H9 (cell line): ENCODE data around the gene SDHB. TPM values are rescaled to one million over a fixed set of nuclear protein-coding genes. Genes with fewer than 3 reads are reported as not detected.

Experiments
- DNase-seq: peaks from one replicate; pipeline ENCODE4 v3.0.0-alpha.2; 2017
- H2AFZ ChIP-seq: one replicate; pipeline ENCODE4 v1.6.1; 2013; ENCODE audit warnings: mild to moderate bottlenecking, low read length, control low read depth, moderate library complexity
- H2AK5ac ChIP-seq: 2 replicates; pipeline ENCODE4 v1.6.1; 2013; ENCODE audit warnings: low read length, control low read depth, mixed read lengths; ENCODE audit not compliant: insufficient read length
- H2BK120ac ChIP-seq: one replicate; pipeline ENCODE4 v1.6.1; 2013; ENCODE audit warnings: low read depth, mild to moderate bottlenecking, low read length, control low read depth, inconsistent platforms; ENCODE audit not compliant: poor library complexity, severe bottlenecking
- H2BK12ac ChIP-seq: 2 replicates; pipeline ENCODE4 v1.6.1; 2013; ENCODE audit warnings: low read length, control low read depth, mixed read lengths, low read depth; ENCODE audit not compliant: insufficient read length
- H2BK15ac ChIP-seq: 2 replicates; pipeline ENCODE4 v1.6.1; 2013; ENCODE audit warnings: low read depth, low read length, control low read depth
- H2BK20ac ChIP-seq: one replicate; pipeline ENCODE4 v1.6.1; 2013; ENCODE audit warnings: low read depth, mild to moderate bottlenecking, low read length, control low read depth, inconsistent platforms; ENCODE audit not compliant: poor library complexity, severe bottlenecking
- H2BK5ac ChIP-seq: 2 replicates; pipeline ENCODE4 v1.6.1; 2013; ENCODE audit warnings: low read length, control low read depth, mixed read lengths; ENCODE audit not compliant: insufficient read length
- H3K14ac ChIP-seq: 2 replicates; pipeline ENCODE4 v1.6.1; 2013; ENCODE audit warnings: low read length, control low read depth; ENCODE audit not compliant: insufficient read depth
- H3K18ac ChIP-seq: 2 replicates; pipeline ENCODE4 v1.6.1; 2013; ENCODE audit warnings: low read depth, mild to moderate bottlenecking, mixed read lengths, low read length, control low read depth; ENCODE audit not compliant: insufficient read length
- H3K23ac ChIP-seq: 2 replicates; pipeline ENCODE4 v1.6.1; 2013; ENCODE audit warnings: low read length, control low read depth, mixed read lengths, low read depth; ENCODE audit not compliant: insufficient read length
- H3K23me2 ChIP-seq: 2 replicates; pipeline ENCODE4 v1.6.1; 2013; ENCODE audit warnings: low read depth, mild to moderate bottlenecking, mixed read lengths, low read length, control low read depth; ENCODE audit not compliant: insufficient read length, poor library complexity, severe bottlenecking
- H3K27ac ChIP-seq: 2 replicates; pipeline ENCODE4 v1.5.1; 2013; ENCODE audit warnings: low read length, control low read depth, mixed read lengths, low read depth; ENCODE audit not compliant: insufficient read length
- H3K27me3 ChIP-seq: 2 replicates; pipeline ENCODE4 v1.6.1; 2013; ENCODE audit warnings: low read length, control low read depth, inconsistent platforms; ENCODE audit not compliant: insufficient read depth
- H3K4ac ChIP-seq: 2 replicates; pipeline ENCODE4 v1.6.1; 2013; ENCODE audit warnings: low read depth, mild to moderate bottlenecking, control low read depth, inconsistent platforms, low read length, moderate library complexity
- H3K4me1 ChIP-seq: 2 replicates; pipeline ENCODE4 v1.6.1; 2013; ENCODE audit warnings: low read length, control low read depth, inconsistent platforms; ENCODE audit not compliant: insufficient read depth
- H3K4me2 ChIP-seq: 2 replicates; pipeline ENCODE4 v1.6.1; 2013; ENCODE audit warnings: low read length, control low read depth, mixed read lengths; ENCODE audit not compliant: insufficient read length, insufficient read depth
- H3K56ac ChIP-seq: 2 replicates; pipeline ENCODE4 v1.6.1; 2013; ENCODE audit warnings: low read depth, mild to moderate bottlenecking, mixed read lengths, low read length, control low read depth; ENCODE audit not compliant: insufficient read length
- H3K79me1 ChIP-seq: 2 replicates; pipeline ENCODE4 v1.6.1; 2013; ENCODE audit warnings: low read depth, mild to moderate bottlenecking, moderate library complexity, low read length, control low read depth, inconsistent platforms; ENCODE audit not compliant: insufficient read depth, poor library complexity, severe bottlenecking
- H3K79me2 ChIP-seq: 2 replicates; pipeline ENCODE4 v1.6.1; 2013; ENCODE audit warnings: low read length, control low read depth, inconsistent platforms; ENCODE audit not compliant: insufficient read depth
- H3K9ac ChIP-seq: 2 replicates; pipeline ENCODE4 v1.6.1; 2013; ENCODE audit warnings: low read length, control low read depth, mixed read lengths; ENCODE audit not compliant: insufficient read length; ENCODE audit errors: extremely low read depth
- H3K9me3 ChIP-seq: one replicate; pipeline ENCODE4 v1.6.1; 2013; ENCODE audit warnings: low read depth, low read length, inconsistent platforms; ENCODE audit not compliant: control insufficient read depth
- H3T11ph ChIP-seq: one replicate; pipeline ENCODE4 v1.6.1; 2013; ENCODE audit warnings: mild to moderate bottlenecking, low read length, control low read depth, inconsistent platforms
- H4K20me1 ChIP-seq: one replicate; pipeline ENCODE4 v1.6.1; 2013; ENCODE audit not compliant: control insufficient read depth, insufficient read length, insufficient read depth
- H4K5ac ChIP-seq: 2 replicates; pipeline ENCODE4 v1.6.1; 2013; ENCODE audit warnings: low read depth, mild to moderate bottlenecking, mixed read lengths, low read length, control low read depth; ENCODE audit not compliant: insufficient read length
- H4K8ac ChIP-seq: replicated peaks from 2 replicates; pipeline ENCODE4 v1.6.1; 2013; ENCODE audit warnings: low read length, control low read depth, mixed read lengths, low read depth; ENCODE audit not compliant: insufficient read length
- H4K91ac ChIP-seq: 2 replicates; pipeline ENCODE4 v1.6.1; 2013; ENCODE audit warnings: low read depth, mild to moderate bottlenecking, moderate library complexity, mixed read lengths, low read length, control low read depth; ENCODE audit not compliant: insufficient read length
- H3K27ac Mint-ChIP-seq, 3 experiments: 2 replicates in 2 of 3; 3 replicates in 1 of 3; pipeline ENCODE4 v1.8.0; 2020 to 2021; ENCODE audit warnings: mixed read lengths in 3 of 3, mild to moderate bottlenecking in 1 of 3, moderate library complexity in 1 of 3
- H3K27me3 Mint-ChIP-seq: 2 replicates; pipeline ENCODE4 v1.8.0; 2021; ENCODE audit warnings: low read depth, mild to moderate bottlenecking, moderate library complexity, mixed read lengths
- H3K36me3 Mint-ChIP-seq, 3 experiments: 2 replicates in 2 of 3; 3 replicates in 1 of 3; pipeline ENCODE4 v1.8.0; 2020 to 2021; ENCODE audit warnings: low read depth in 3 of 3, mixed read lengths in 3 of 3; ENCODE audit not compliant: insufficient read depth in 1 of 3
- H3K4me1 Mint-ChIP-seq, 2 experiments: 2 replicates each; pipeline ENCODE4 v1.8.0; 2020; ENCODE audit warnings: mixed read lengths in 2 of 2
- H3K4me3 Mint-ChIP-seq, 2 experiments: 2 replicates in 1 of 2; 3 replicates in 1 of 2; pipeline ENCODE4 v1.8.0; 2020 to 2021; ENCODE audit warnings: mild to moderate bottlenecking in 2 of 2, mixed read lengths in 2 of 2, moderate library complexity in 1 of 2
- H3K9me3 Mint-ChIP-seq, 2 experiments: 2 replicates in 1 of 2; 3 replicates in 1 of 2; pipeline ENCODE4 v1.8.0; 2020; ENCODE audit warnings: mild to moderate bottlenecking in 2 of 2, mixed read lengths in 2 of 2, moderate library complexity in 1 of 2
- CTCF ChIP-seq: fragments of 200-600 bp; sonication (generic); conservative IDR thresholded peaks from 3 replicates; pipeline ENCODE4 v1.8.0; 2021; ENCODE audit warnings: antibody characterized with exemption, mild to moderate bottlenecking
- WGBS: extraction: QIAGEN DNeasy Blood & Tissue Kit; methylation state at CpG from one replicate; pipeline ENCODE4 v1.1.7; 2013; ENCODE audit warnings: missing lambda C conversion rate, low lambda C conversion rate, mixed read lengths; ENCODE audit not compliant: insufficient read length; ENCODE audit errors: extremely low coverage; 5-methylcytosine and 5-hydroxymethylcytosine counted together
- total RNA-seq: library from RNA; stranded (reverse); gene quantifications from 2 replicates; pipeline ENCODE4 v1.2.1, GENCODE V29; 2021

The SDHB gene
- total RNA-seq, 1 experiment from 2014 or later: 77.5 TPM

- Histone ChIP-seq H2BK15ac (no peak overlapping the region), H2BK5ac (no peak overlapping the region), H2BK12ac (no peak overlapping the region), H3K79me1 (no peaks in the 10 kb centered on the region), H3K56ac (no peak overlapping the region), H3K9ac (no peak overlapping the region), H4K5ac (no peak overlapping the region), H3K79me2 (no peaks in the 10 kb centered on the region), H3T11ph (no peak overlapping the region), H3K14ac (no peak overlapping the region; the same call in 1 of the 2 replicates), H3K4ac (no peak overlapping the region), H3K27me3 (no peaks in the 10 kb centered on the region), H3K4me1 (no peaks in the 10 kb centered on the region), H4K91ac (no peak overlapping the region), H2BK20ac (no peak overlapping the region), H3K23ac (no peak overlapping the region), H3K23me2 (no peaks in the 10 kb centered on the region), H3K9me3 (no peaks in the 10 kb centered on the region), H3K27ac (no peak overlapping the region), H4K8ac (no peak overlapping the region), H2AK5ac (no peak overlapping the region), H3K18ac (no peak overlapping the region), H2AFZ (no peak overlapping the region), H2BK120ac (no peak overlapping the region), H3K4me2 (no peak overlapping the region), H4K20me1 (no peaks in the 10 kb centered on the region)
- no peak for DNase-seq
- Mint-ChIP-seq H3K9me3 (peaks cover 0 to 3% of the 10 kb centered on the region in 2 experiments; a peak in 1 of 5 replicates), H3K27me3 (peaks cover 2% of the 10 kb centered on the region; the same call in 1 of the 2 replicates), H3K4me1 (no peaks in the 10 kb centered on the region), H3K4me3 (no peak overlapping the region), H3K36me3 (no peaks in the 10 kb centered on the region), H3K27ac (no peak overlapping the region)
- TF ChIP-seq CTCF: no peak
- no CpG with 5 or more reads among the region's 6 CpGs for WGBS
Observed at GRCh38 chr1:17069452-17070162, 15.8 kb upstream of the SDHB start.
